Liver (tissue), 9 donors: ENCODE results near the gene RANBP17. TPM values are rescaled to one million over a fixed set of nuclear protein-coding genes. Genes with fewer than 3 reads are reported as not detected.

Experiments used
- DNase-seq: peaks from one replicate; pipeline ENCODE4 v3.0.0-alpha.2; 2017; ENCODE audit warnings: low spot score
- H3K27ac ChIP-seq, 2 donors: one replicate each; pipeline ENCODE4 v1.7.0; 2013; ENCODE audit warnings: inconsistent platforms in 2 of 2, low read length in 2 of 2, control low read depth in 1 of 2, low read depth in 1 of 2, mild to moderate bottlenecking in 1 of 2
- H3K27me3 ChIP-seq, 4 donors: one replicate each; pipeline versions ENCODE4 v1.6.1 to v1.7.0; 2013; ENCODE audit warnings: low read length in 3 of 4, inconsistent platforms in 1 of 4, mild to moderate bottlenecking in 1 of 4, moderate library complexity in 1 of 4; ENCODE audit not compliant: control insufficient read depth in 4 of 4, insufficient read depth in 4 of 4
- H3K36me3 ChIP-seq, 4 donors: one replicate each; pipeline versions ENCODE4 v1.6.1 to v1.7.0; 2013; ENCODE audit warnings: low read length in 3 of 4, mild to moderate bottlenecking in 3 of 4, low read depth in 1 of 4, moderate library complexity in 1 of 4; ENCODE audit not compliant: control insufficient read depth in 4 of 4, insufficient read depth in 3 of 4
- H3K4me1 ChIP-seq, 4 donors: one replicate each; pipeline versions ENCODE4 v1.6.1 to v1.7.0; 2013; ENCODE audit warnings: low read length in 3 of 4, mild to moderate bottlenecking in 3 of 4, moderate library complexity in 1 of 4; ENCODE audit not compliant: control insufficient read depth in 4 of 4, insufficient read depth in 4 of 4
- H3K4me3 ChIP-seq, 3 donors: one replicate each; pipeline versions ENCODE4 v1.6.1 to v1.7.0; 2013; ENCODE audit warnings: low read length in 3 of 3, control low read depth in 1 of 3, low read depth in 1 of 3, mild to moderate bottlenecking in 1 of 3
- H3K9ac ChIP-seq, 2 donors: one replicate each; pipeline ENCODE4 v1.7.0; 2013; ENCODE audit warnings: low read length in 2 of 2, mild to moderate bottlenecking in 2 of 2, moderate library complexity in 2 of 2, control low read depth in 1 of 2, low read depth in 1 of 2
- H3K9me3 ChIP-seq, 4 donors: one replicate each; pipeline versions ENCODE4 v1.6.1 to v1.7.0; 2013; ENCODE audit warnings: low read length in 3 of 4; ENCODE audit not compliant: control insufficient read depth in 4 of 4
- ATF3 ChIP-seq: IDR thresholded peaks from 2 replicates; pipeline ENCODE4 v1.6.1; 2016; ENCODE audit warnings: antibody characterized with exemption
- EGR1 ChIP-seq, 2 donors: IDR thresholded peaks; 2 replicates each; pipeline ENCODE4 v1.6.1; 2016 to 2018; ENCODE audit warnings: antibody characterized with exemption in 2 of 2, low read depth in 2 of 2
- FOXA1 ChIP-seq: IDR thresholded peaks from 2 replicates; pipeline ENCODE4 v1.6.1; 2016; ENCODE audit warnings: antibody characterized with exemption
- FOXA2 ChIP-seq: IDR thresholded peaks from 2 replicates; pipeline ENCODE4 v1.6.1; 2016; ENCODE audit warnings: antibody characterized with exemption
- GABPA ChIP-seq, 2 donors: IDR thresholded peaks in 1 of 2; conservative IDR thresholded peaks in 1 of 2; 2 replicates each; pipeline ENCODE4 v1.6.1; 2016; ENCODE audit warnings: antibody characterized with exemption in 2 of 2, mild to moderate bottlenecking in 1 of 2, moderate library complexity in 1 of 2
- HNF4A ChIP-seq, 2 donors: conservative IDR thresholded peaks; 2 replicates each; pipeline ENCODE4 v1.6.1; 2016; ENCODE audit warnings: antibody characterized with exemption in 2 of 2, mild to moderate bottlenecking in 2 of 2
- HNF4G ChIP-seq: IDR thresholded peaks from 2 replicates; pipeline ENCODE4 v1.6.1; 2016; ENCODE audit warnings: antibody characterized with exemption
- JUND ChIP-seq, 2 donors: IDR thresholded peaks; 2 replicates each; pipeline ENCODE4 v1.6.1; 2016; ENCODE audit warnings: antibody characterized with exemption in 2 of 2
- MAX ChIP-seq: IDR thresholded peaks from 2 replicates; pipeline ENCODE4 v1.6.1; 2016; ENCODE audit warnings: antibody characterized with exemption
- NR2F2 ChIP-seq: IDR thresholded peaks from 2 replicates; pipeline ENCODE4 v1.6.1; 2016; ENCODE audit warnings: antibody characterized with exemption
- RAD21 ChIP-seq, 2 donors: IDR thresholded peaks; 2 replicates each; pipeline ENCODE4 v1.6.1; 2016; ENCODE audit warnings: antibody characterized with exemption in 2 of 2, mild to moderate bottlenecking in 2 of 2
- REST ChIP-seq: IDR thresholded peaks from 2 replicates; pipeline ENCODE4 v1.6.1; 2016; ENCODE audit warnings: antibody characterized with exemption, mild to moderate bottlenecking
- RXRA ChIP-seq, 2 donors: IDR thresholded peaks; 2 replicates each; pipeline ENCODE4 v1.6.1; 2017 to 2018; ENCODE audit warnings: antibody characterized with exemption in 2 of 2, mild to moderate bottlenecking in 1 of 2
- TAF1 ChIP-seq: conservative IDR thresholded peaks from 2 replicates; pipeline ENCODE4 v1.6.1; 2016; ENCODE audit warnings: antibody characterized with exemption, mild to moderate bottlenecking
- YY1 ChIP-seq: IDR thresholded peaks from 2 replicates; pipeline ENCODE4 v1.6.1; 2016; ENCODE audit warnings: antibody characterized with exemption, mild to moderate bottlenecking
- ZBTB33 ChIP-seq: IDR thresholded peaks from 2 replicates; pipeline ENCODE4 v1.6.1; 2016; ENCODE audit warnings: antibody characterized with exemption
- WGBS: extraction: QIAGEN DNeasy Blood & Tissue Kit; methylation state at CpG from one replicate; pipeline ENCODE4 v1.1.7; 2013; 5-methylcytosine and 5-hydroxymethylcytosine counted together
- polyA plus RNA-seq, 2 donors: library from polyadenylated mRNA; stranded (reverse) in 1 of 2; unstranded in 1 of 2; fragments of 200-250 nt in 1 of 2; fragments of >200 nt in 1 of 2; fragmentation: Nextera tagmentation in 1 of 2; extraction: Ambion mirVana in 1 of 2; gene quantifications; one replicate each; pipeline versions ENCODE4 v1.2.1 to v1.2.3, GENCODE V29; 2013 to 2015
- total RNA-seq, 2 donors: library from RNA; depleted of rRNA; stranded (reverse); fragments of >200 nt; gene quantifications; one replicate each; pipeline ENCODE4 v1.2.3, GENCODE V29; 2014
- donor health status: healthy.
- donor health status: healthy.
- donor health status: healthy.
- donor health status: healthy.
- donor health status: healthy.

RANBP17 gene
- total and polyA plus RNA-seq, 4 donors = 0.83 to 10.8 (median 7.9) TPM

GRCh38 chr5:171123417-171123816, 261.6 kb downstream of the RANBP17 start:
- Histone ChIP-seq H3K36me3 (no peaks in the 10 kb centered on the region), H3K4me1 (no peaks in the 10 kb centered on the region), H3K27me3 (no peaks in the 10 kb centered on the region), H3K27ac (no peak overlapping the region), H3K4me3 (no peak overlapping the region), H3K9ac (no peak overlapping the region), H3K9me3 (no peaks in the 10 kb centered on the region)
- no peak for DNase-seq
- 97% methylated on average over 4 of the region's 4 CpGs for WGBS
- TF ChIP-seq FOXA1 (no peak), NR2F2 (no peak), EGR1 (IDR thresholded peaks at IDR 0.05; ENCODE audit: low read depth in 2 of 2) (no peak), RXRA (IDR thresholded peaks at IDR 0.05) (no peak), MAX (no peak), HNF4G (no peak), TAF1 (no peak), ATF3 (no peak), REST (no peak), GABPA (IDR thresholded peaks at IDR 0.05 in 1 of 2, conservative IDR thresholded peaks at IDR 0.05 in 1 of 2) (no peak), ZBTB33 (no peak), YY1 (no peak), RAD21 (IDR thresholded peaks at IDR 0.05) (no peak), FOXA2 (no peak), JUND (IDR thresholded peaks at IDR 0.05) (no peak), HNF4A (conservative IDR thresholded peaks at IDR 0.05) (no peak)

- TF ChIP-seq FOXA1 (no peak), FOXA2 (no peak), ZBTB33 (no peak), REST (no peak), YY1 (no peak), RAD21 (IDR thresholded peaks at IDR 0.05) (no peak), MAX (no peak)
- no peaks in the 10 kb centered on the region for H3K4me1 ChIP-seq
These were observed 265.5 kb downstream of the RANBP17 start for GRCh38 chr5:171127314-171127713.

More at GRCh38 chr5:171127314-171127713, 265.5 kb downstream of the RANBP17 start:
- DNase-seq = no peak
- Histone ChIP-seq H3K9ac (no peak overlapping the region), H3K27me3 (no peaks in the 10 kb centered on the region), H3K9me3 (no peaks in the 10 kb centered on the region), H3K36me3 (no peaks in the 10 kb centered on the region), H3K4me3 (no peak overlapping the region), H3K27ac (no peak overlapping the region)
- WGBS = 86% methylated on average over 2 of the region's 2 CpGs
